ENCODE results near the gene FGF22. TPM values are rescaled to one million over a fixed set of nuclear protein-coding genes. Genes with fewer than 3 reads are reported as not detected.

The FGF22 gene
- total and polyA plus RNA-seq, 2 of the 13 experiments (the other 11 are each of a cell fraction or from before 2014, with no cell fraction given): 0.24 TPM; not detected in 1

DNA sequence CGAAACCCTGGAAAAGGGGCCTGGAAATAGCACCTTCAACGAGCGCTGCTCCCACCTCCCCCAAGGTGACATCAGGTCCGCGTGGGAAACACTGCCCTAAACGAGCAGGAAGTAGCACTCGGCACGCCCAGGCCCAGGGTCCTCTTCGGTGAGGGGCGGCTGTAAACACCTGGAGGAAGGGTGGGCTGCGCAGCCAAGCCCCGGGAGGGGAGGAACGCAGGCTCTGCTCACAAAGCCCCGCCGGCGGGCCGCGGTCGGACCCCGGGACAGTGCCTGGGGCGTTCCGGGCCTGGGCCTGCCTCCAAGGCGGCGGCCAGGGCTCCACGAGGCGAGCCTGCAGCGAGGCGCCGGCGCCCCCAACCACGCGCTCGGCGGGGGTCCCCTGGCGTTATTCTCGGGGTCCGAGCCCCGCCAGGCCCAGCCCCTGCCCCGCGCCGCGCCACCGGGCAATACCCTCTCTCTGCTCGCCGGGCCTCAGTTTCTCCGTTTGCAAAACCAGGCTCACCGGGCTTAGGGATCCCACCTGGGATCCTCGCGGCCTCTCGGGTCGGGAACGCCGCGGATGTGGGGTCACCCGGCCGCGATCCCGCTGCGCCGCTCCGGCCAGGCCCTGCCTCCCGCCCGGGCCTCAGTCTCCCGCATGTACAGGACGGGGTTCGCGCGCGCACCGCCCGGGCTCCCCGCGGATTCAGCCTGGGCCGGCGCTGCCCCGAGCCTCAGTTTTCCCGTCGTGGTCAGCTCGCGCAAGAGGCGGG lies 22.7 kb downstream of the FGF22 start:
- intact Hi-C loops (cut with micrococcal nuclease; ENCODE audit: unreplicated experiment) (loop anchor here (10.0 kb wide), 2 partner anchors 78 to 262 kb away; partner anchors contain the start of genes ARID3A and HCN2), in situ Hi-C loops (cut with HindIII; ENCODE audit: extremely low pct_ligation_motif_present, low pct_unique_long_range_greater_than_20kb) (no loop called here)
- Histone ChIP-seq H3K4me2 (ENCODE audit: low read depth, low read length) (peak overlapping the region; percentile 83), H4K20me1 (ENCODE audit: insufficient read depth, low read length) (peaks cover 41% of the 10 kb centered on the region), H3K79me2 (ENCODE audit: insufficient read depth, low read length) (peaks cover 55% of the 10 kb centered on the region), H3K4me1 (ENCODE audit: insufficient read depth, low read length) (peaks cover 54% of the 10 kb centered on the region), H2AFZ (ENCODE audit: low read length) (no peak overlapping the region), H3K27ac (ENCODE audit: extremely low read length, insufficient read depth, low read length) (peak overlapping the region; percentile 96), H3K4me3 (replicated peaks in 1 of 3; ENCODE audit: insufficient read depth in 1 of 3, low read depth in 2 of 3, low read length in 3 of 3) (peak overlapping the region; percentile 76 to 99 (median 96)), H3K36me3 (replicated peaks in 1 of 2; ENCODE audit: control insufficient read depth in 1 of 2, insufficient read depth in 2 of 2, low read length in 2 of 2) (peaks cover 3 to 13% of the 10 kb centered on the region in 2 experiments; a peak in 3 of 5 replicates), H3K9ac (ENCODE audit: insufficient read depth, low read depth, low read length) (peak overlapping the region; percentile 91), H3K9me3 (ENCODE audit: low read length) (no peaks in the 10 kb centered on the region; the same call in 1 of the 2 replicates), H3K27me3 (ENCODE audit: control insufficient read depth in 1 of 2, insufficient read depth in 2 of 2, low read length in 2 of 2) (no peaks in the 10 kb centered on the region; a peak in 1 of 5 replicates)
- FAIRE-seq (no peak), DNase-seq (ENCODE audit: low spot score) (peak; percentile 52), ATAC-seq (peak; percentile 13)
- no TSS peak for BruUV-seq (replicated peaks)
- ChIA-PET POLR2A (interaction anchor here (0.8 to 2.8 kb wide), 15 partner anchors 13 to 106 kb away, joined by 3 to 20 read pairs (median 5); partner anchors contain the start of gene FSTL3), CTCF (ENCODE audit: low intra/inter-chr PET ratio, low total read pairs) (interaction anchor here (1.7 kb wide), 1 partner anchor 72 kb away, joined by 8 read pairs; no protein-coding TSS in a partner anchor)
- 0% methylated on average over 9 of the region's 81 CpGs for WGBS (ENCODE audit: low lambda C conversion rate)
- TF ChIP-seq MZF1 (CRISPR knock-in tag; IDR thresholded peaks at IDR 0.05; ENCODE audit: borderline replicate concordance) (no peak), ZBTB20 (CRISPR knock-in tag; IDR thresholded peaks at IDR 0.05; ENCODE audit: borderline replicate concordance, low read depth) (no peak), ONECUT2 (CRISPR knock-in tag; IDR thresholded peaks at IDR 0.05) (no peak), MAX (IDR thresholded peaks at IDR 0.05) (peak; percentile 84), FIP1L1 (IDR thresholded peaks at IDR 0.05; ENCODE audit: borderline replicate concordance, insufficient read depth, low read depth, low read length) (no peak), XBP1 (CRISPR knock-in tag; IDR thresholded peaks at IDR 0.05) (no peak), ZNF780A (CRISPR knock-in tag; IDR thresholded peaks at IDR 0.05) (0 out of 2 replicates have a peak, but pooled peaks have one; percentile 2), IRX3 (CRISPR knock-in tag; IDR thresholded peaks at IDR 0.05; ENCODE audit: borderline replicate concordance, low read depth) (no peak), GLI4 (CRISPR knock-in tag; IDR thresholded peaks at IDR 0.05; ENCODE audit: borderline replicate concordance) (peak; percentile 71; the same call in 1 of the 2 replicates), ZNF280B (CRISPR knock-in tag; IDR thresholded peaks at IDR 0.05; ENCODE audit: borderline replicate concordance) (no peak), SAFB2 (CRISPR knock-in tag; IDR thresholded peaks at IDR 0.05; ENCODE audit: borderline replicate concordance, low read depth) (0 out of 2 replicates have a peak, but pooled peaks have one; percentile 11), ATRX (CRISPR knock-in tag; IDR thresholded peaks at IDR 0.05; ENCODE audit: borderline replicate concordance) (no peak), MXD1 (CRISPR knock-in tag; IDR thresholded peaks at IDR 0.05) (no peak; the same call in 1 of the 2 replicates), ZNF891 (CRISPR knock-in tag; IDR thresholded peaks at IDR 0.05) (0 out of 2 replicates have a peak, but pooled peaks have one; percentile 11), ZNF816 (CRISPR knock-in tag; IDR thresholded peaks at IDR 0.05; ENCODE audit: borderline replicate concordance) (peak; percentile 77), POLR2AphosphoS5 (IDR thresholded peaks at IDR 0.05; ENCODE audit: low read depth, low read length) (peak; percentile 33; the same call in 1 of the 2 replicates)
- TF ChIP-seq, protein P1, sequence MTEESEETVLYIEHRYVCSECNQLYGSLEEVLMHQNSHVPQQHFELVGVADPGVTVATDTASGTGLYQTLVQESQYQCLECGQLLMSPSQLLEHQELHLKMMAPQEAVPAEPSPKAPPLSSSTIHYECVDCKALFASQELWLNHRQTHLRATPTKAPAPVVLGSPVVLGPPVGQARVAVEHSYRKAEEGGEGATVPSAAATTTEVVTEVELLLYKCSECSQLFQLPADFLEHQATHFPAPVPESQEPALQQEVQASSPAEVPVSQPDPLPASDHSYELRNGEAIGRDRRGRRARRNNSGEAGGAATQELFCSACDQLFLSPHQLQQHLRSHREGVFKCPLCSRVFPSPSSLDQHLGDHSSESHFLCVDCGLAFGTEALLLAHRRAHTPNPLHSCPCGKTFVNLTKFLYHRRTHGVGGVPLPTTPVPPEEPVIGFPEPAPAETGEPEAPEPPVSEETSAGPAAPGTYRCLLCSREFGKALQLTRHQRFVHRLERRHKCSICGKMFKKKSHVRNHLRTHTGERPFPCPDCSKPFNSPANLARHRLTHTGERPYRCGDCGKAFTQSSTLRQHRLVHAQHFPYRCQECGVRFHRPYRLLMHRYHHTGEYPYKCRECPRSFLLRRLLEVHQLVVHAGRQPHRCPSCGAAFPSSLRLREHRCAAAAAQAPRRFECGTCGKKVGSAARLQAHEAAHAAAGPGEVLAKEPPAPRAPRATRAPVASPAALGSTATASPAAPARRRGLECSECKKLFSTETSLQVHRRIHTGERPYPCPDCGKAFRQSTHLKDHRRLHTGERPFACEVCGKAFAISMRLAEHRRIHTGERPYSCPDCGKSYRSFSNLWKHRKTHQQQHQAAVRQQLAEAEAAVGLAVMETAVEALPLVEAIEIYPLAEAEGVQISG (CRISPR knock-in tag; IDR thresholded peaks at IDR 0.05): peak; percentile 6; the same call in 1 of the 2 replicates
